Aorta (tissue), 5 donors: ENCODE data around the gene FAT2. TPM values are rescaled to one million over a fixed set of nuclear protein-coding genes. Genes with fewer than 3 reads are reported as not detected.
A peak's percentile ranks its signal among the peaks of the same experiment; 100 is the strongest.

Source experiments
- ATAC-seq: fragments of 200-7000 bp; cut with Tn5 transposase; one replicate; pipeline ENCODE4 v1.9.1; 2022; ENCODE audit warnings: moderate library complexity; ENCODE audit not compliant: low FRiP score
- DNase-seq, 2 donors: peaks; one replicate each; pipeline ENCODE4 v3.0.0-alpha.2; 2020
- H3K27ac ChIP-seq, 2 donors: one replicate each; pipeline ENCODE4 v1.5.1; 2013; ENCODE audit warnings: low read length in 2 of 2, mild to moderate bottlenecking in 2 of 2, moderate library complexity in 2 of 2, control low read depth in 1 of 2, inconsistent platforms in 1 of 2, low read depth in 1 of 2
- H3K27me3 ChIP-seq, 2 donors: one replicate each; pipeline ENCODE4 v1.6.1; 2013; ENCODE audit warnings: control low read depth in 1 of 2, low read length in 1 of 2, mild to moderate bottlenecking in 1 of 2, moderate library complexity in 1 of 2; ENCODE audit not compliant: insufficient read depth in 2 of 2, control insufficient read depth in 1 of 2
- H3K36me3 ChIP-seq, 2 donors: one replicate each; pipeline ENCODE4 v1.6.1; 2013; ENCODE audit warnings: control low read depth in 1 of 2, low read length in 1 of 2, mild to moderate bottlenecking in 1 of 2; ENCODE audit not compliant: insufficient read depth in 2 of 2, control insufficient read depth in 1 of 2
- H3K4me1 ChIP-seq, 2 donors: one replicate each; pipeline ENCODE4 v1.6.1; 2013; ENCODE audit warnings: low read length in 2 of 2, control low read depth in 1 of 2, mild to moderate bottlenecking in 1 of 2, moderate library complexity in 1 of 2; ENCODE audit not compliant: insufficient read depth in 2 of 2, control insufficient read depth in 1 of 2
- H3K4me3 ChIP-seq, 2 donors: one replicate each; pipeline ENCODE4 v1.5.1; 2013; ENCODE audit warnings: low read length in 2 of 2, control low read depth in 1 of 2, mild to moderate bottlenecking in 1 of 2
- H3K9me3 ChIP-seq: one replicate; pipeline ENCODE4 v1.6.1; 2013; ENCODE audit warnings: mild to moderate bottlenecking, low read length; ENCODE audit not compliant: control insufficient read depth
- WGBS, 2 donors: extraction: QIAGEN DNeasy Blood & Tissue Kit; methylation state at CpG; one replicate each; pipeline ENCODE4 v1.1.7; 2013; 5-methylcytosine and 5-hydroxymethylcytosine counted together
- intact Hi-C, 2 donors: fragments of 100-400 bp; cut with DNase I; formaldehyde crosslinking; loops; one replicate each; pipeline versions ENCODE4 v1.14.2 to v1.15.0; 2022
- polyA plus RNA-seq, 2 donors: library from polyadenylated mRNA; stranded (reverse); fragments of 200-250 nt; gene quantifications; one replicate each; pipeline ENCODE4 v1.2.3, GENCODE V29; 2013
- total RNA-seq, 2 donors: library from RNA; stranded (reverse); fragmentation: NEBNext Ultra II Directional; extraction: Animal tissue kit (Norgen Biotek cat#: 25700); gene quantifications; one replicate each; pipeline ENCODE4 v1.2.1, GENCODE V29; 2021
- donor health status: healthy with polysubstance abuse.
- donor health status: Bipolar disorder and iron deficiency.
- donor health status: DM: no; HTN: no; CAD: no.
- donor health status: DM: no; HTN: no; CAD: no.
- donor health status: DM: yes; HTN: yes; CAD: no.

Gene FAT2
- total and polyA plus RNA-seq, 4 donors = 0.15 TPM; not detected in 3

DNA sequence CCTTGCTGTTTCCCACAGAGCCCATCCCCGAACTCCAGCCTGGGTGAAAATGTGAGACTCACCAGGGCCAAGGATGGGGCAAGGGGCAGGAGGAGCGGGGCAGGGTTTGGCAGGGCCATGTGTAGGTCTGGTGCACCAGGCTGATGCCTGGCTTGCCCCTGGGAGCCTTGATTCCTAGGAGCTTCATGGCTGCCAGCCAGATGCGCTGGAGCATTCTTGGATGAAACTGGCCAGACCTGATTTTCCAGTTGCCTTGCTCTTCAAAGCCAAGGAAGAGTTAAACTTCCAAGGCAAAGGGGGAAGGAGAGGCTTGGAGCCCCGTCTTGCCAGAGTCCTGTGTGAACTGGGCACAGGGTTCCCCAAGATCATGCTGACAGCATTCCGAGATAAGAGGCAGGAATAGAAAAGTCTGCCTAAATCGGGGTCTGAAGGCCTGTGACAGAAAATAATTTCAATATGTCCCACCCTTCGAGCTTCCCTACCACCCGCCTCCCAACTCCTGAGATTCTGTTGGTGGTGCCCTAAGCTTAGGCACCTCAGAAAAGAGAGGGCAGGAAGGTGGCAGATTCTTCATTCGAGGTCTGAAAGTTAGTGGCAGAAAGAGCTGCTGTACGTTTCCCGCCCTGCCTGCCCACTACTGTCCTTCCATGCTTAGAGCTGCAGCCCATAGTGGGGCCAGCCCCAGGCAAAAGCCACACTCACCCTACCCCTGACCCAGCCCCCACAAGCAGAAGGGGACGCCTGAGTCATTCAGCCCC, 20.4 kb downstream of the FAT2 start:
- ATAC-seq = no peak
- H3K9me3 ChIP-seq = no peaks in the 10 kb centered on the region
- H3K27ac ChIP-seq = no peak overlapping the region
- intact Hi-C loops = no loop called here
- H3K4me3 ChIP-seq = no peak overlapping the region
- H3K27me3 ChIP-seq = no peaks in the 10 kb centered on the region
- 69 to 71% methylated on average over 12 of the region's 12 CpGs for WGBS, 2 donors
- DNase-seq = no peak
- H3K4me1 ChIP-seq = no peaks in the 10 kb centered on the region
- no peaks in the 10 kb centered on the region for H3K36me3 ChIP-seq

GRCh38 chr5:151570058-151570457, 21.1 kb downstream of the FAT2 start:
- ATAC-seq = no peak
- H3K4me3 ChIP-seq = no peak overlapping the region

DNA sequence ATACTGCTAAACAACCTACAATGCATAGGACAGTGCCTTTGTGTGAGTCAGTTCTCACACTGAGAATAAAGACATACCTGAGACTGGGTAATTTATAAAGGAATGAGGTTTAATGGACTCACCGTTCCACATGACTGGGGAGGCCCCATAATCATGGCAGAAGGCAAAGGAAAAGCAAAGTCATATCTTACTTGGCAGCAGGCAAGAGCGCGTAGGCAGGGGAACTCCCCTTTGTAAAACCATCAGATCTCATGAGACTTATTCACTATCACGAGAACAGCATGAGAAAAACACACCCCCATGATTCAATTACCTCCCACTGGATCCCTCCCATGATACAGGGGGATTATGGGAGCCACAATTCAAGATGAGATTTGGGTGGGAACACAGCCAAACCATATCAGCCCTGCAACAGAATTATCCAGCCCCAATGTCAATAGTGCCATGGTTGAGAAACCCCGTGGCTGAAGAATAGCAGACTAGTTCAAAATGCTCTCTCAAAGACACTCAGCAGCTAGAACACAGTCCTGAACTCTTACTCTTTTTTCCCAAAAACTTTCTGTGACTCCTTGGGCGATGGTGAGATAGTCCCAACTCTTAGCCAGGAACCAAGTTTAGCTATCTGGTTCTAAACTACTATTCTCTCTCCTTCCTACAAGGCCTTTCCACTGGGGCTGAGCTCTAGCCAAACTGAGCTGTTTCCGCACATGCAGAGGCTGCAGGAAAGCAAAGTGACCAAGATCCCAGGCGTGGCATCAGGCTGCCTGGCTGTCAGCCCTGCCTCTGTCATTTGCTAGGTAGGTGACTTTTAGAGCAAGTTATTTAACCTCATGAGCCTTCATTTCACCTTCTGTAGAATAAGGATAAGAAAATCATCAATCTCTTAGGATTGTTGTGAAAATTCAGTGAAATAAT, 21.7 kb downstream of the FAT2 start:
- Histone ChIP-seq H3K36me3 (no peaks in the 10 kb centered on the region), H3K27ac (no peak overlapping the region), H3K9me3 (no peaks in the 10 kb centered on the region), H3K27me3 (no peaks in the 10 kb centered on the region), H3K4me3 (no peak overlapping the region), H3K4me1 (no peaks in the 10 kb centered on the region)
- WGBS, 2 donors = 58% methylated on average over 8 of the region's 8 CpGs
- ATAC-seq (peak; percentile 9), DNase-seq (no peak)
- intact Hi-C loops = no loop called here

More at GRCh38 chr5:151570058-151570457, 21.1 kb downstream of the FAT2 start:
- H3K36me3 ChIP-seq = no peaks in the 10 kb centered on the region
- WGBS, 2 donors = 75 to 82% methylated on average over 2 of the region's 2 CpGs
- intact Hi-C loops = no loop called here
- H3K27me3 ChIP-seq = no peaks in the 10 kb centered on the region
- no peaks in the 10 kb centered on the region for H3K9me3 ChIP-seq
- H3K27ac ChIP-seq = no peak overlapping the region
- no peak for DNase-seq
- no peaks in the 10 kb centered on the region for H3K4me1 ChIP-seq

- Histone ChIP-seq H3K4me1 (no peaks in the 10 kb centered on the region), H3K27ac (no peak overlapping the region), H3K9me3 (no peaks in the 10 kb centered on the region), H3K36me3 (no peaks in the 10 kb centered on the region), H3K27me3 (no peaks in the 10 kb centered on the region), H3K4me3 (no peak overlapping the region)
- intact Hi-C loops = no loop called here
- 81 to 93% methylated on average over 7 of the region's 7 CpGs for WGBS, 2 donors
- DNase-seq (no peak), ATAC-seq (no peak)
Observed at GRCh38 chr5:151568036-151568435, 23.1 kb downstream of the FAT2 start.

DNA sequence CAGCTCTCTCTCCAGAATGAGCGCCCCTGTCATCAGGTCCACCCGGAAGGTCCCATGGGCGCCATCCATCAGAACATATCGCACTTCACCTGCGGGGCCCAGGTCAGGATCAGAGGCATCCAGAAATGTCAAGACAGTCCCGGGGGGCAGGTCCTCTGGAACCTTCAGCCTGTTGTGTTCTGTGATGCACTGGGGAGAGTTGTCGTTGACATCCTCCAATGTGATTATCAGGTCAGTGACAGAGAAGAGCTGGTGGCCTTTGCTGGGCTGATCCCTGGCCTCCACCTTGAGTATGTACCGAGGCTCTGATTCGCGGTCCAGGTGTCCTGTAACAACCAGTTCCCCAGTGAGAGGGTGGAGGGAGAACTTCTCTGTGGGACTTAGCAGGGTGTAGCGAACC, 25.2 kb downstream of the FAT2 start:
- H3K27me3 ChIP-seq = no peaks in the 10 kb centered on the region
- 92% methylated on average over 11 of the region's 11 CpGs for WGBS, 2 donors
- no peaks in the 10 kb centered on the region for H3K9me3 ChIP-seq
- no peak for DNase-seq
- no peaks in the 10 kb centered on the region for H3K36me3 ChIP-seq
- H3K4me1 ChIP-seq = no peaks in the 10 kb centered on the region
- intact Hi-C loops = no loop called here
- no peak overlapping the region for H3K27ac ChIP-seq
- no peak for ATAC-seq
- no peak overlapping the region for H3K4me3 ChIP-seq

DNA sequence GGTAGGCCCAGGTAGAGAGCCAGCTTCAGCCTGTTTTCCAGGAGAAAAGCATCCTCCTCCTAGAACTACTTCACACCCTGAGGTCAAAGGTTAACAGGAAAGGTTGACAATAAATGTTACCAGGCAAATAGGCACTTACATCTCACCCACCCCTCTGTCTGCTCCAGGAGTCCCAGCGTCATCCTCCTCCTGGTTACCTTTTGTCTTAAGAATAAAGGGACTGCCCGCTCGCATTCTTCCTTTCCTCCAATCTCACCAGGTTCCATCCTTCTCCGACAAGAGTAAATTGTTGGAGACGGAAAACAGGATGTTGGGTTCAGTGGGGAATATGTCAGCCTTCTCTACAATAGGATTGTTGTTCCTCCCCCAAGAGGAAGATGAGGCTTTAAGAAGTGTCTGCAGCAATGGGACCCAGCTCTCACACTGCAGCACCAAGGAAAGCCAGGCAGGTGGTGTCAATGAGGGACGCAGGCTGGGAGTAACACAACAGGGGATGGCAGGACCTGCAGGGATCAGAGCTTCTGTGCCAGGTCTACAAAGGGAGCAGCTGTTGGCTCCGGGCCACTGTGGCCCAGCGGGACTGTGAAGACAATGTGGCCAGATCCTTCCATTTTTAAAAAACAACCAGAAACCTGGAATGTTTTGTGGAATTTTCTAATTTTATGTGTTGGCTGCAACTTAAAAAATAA, 29.0 kb downstream of the FAT2 start:
- H3K9me3 ChIP-seq = no peaks in the 10 kb centered on the region
- no peak for ATAC-seq
- DNase-seq = no peak
- H3K36me3 ChIP-seq = no peaks in the 10 kb centered on the region
- H3K4me1 ChIP-seq = no peaks in the 10 kb centered on the region
- intact Hi-C loops = no loop called here
- WGBS, 2 donors = 74 to 82% methylated on average over 8 of the region's 8 CpGs
- no peak overlapping the region for H3K27ac ChIP-seq
- H3K4me3 ChIP-seq = no peak overlapping the region
- H3K27me3 ChIP-seq = no peaks in the 10 kb centered on the region

DNA sequence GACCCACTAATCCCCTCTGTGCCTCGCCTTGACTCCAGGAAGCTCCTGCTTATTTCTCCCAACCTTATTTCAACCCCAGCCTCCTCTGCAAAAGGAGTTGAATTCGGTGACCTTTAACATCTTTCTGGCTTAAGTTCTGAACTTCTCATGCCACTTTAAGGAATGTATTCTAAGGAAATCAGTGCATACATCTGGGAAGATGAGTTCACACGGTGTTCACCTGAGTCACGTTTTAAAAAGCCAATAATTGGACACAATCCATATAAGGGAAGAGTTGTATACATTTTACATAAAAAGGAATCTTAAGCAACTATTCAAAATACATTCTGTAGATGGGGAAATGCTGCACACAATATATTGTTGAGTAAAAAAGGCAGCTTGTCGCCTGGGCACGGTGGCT, 33.2 kb downstream of the FAT2 start:
- Histone ChIP-seq H3K9me3 (no peaks in the 10 kb centered on the region), H3K27me3 (no peaks in the 10 kb centered on the region), H3K36me3 (no peaks in the 10 kb centered on the region), H3K4me1 (no peaks in the 10 kb centered on the region), H3K4me3 (no peak overlapping the region), H3K27ac (no peak overlapping the region)
- 80 to 83% methylated on average over 6 of the region's 6 CpGs for WGBS, 2 donors
- DNase-seq (no peak), ATAC-seq (no peak)
- intact Hi-C loops = no loop called here

DNA sequence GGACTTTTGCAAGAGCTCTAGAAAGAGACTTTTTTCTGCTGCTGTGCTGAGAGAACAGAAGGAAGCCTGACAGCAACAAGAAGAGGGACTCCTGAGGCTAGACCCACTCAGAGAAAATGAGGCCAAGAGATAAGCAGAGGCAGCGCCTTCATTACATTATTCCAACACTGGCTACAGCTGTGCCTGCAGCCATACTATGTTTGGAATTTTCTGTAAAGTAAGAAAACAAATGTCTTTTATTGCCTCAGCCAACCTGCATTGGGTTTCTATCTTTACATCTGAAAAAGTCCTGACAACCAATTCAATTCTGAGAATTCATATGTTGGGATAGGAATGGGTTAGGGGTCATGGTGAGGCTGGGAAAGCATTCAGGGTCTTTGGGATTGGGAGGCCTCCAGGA, 33.7 kb downstream of the FAT2 start:
- Histone ChIP-seq H3K27me3 (no peaks in the 10 kb centered on the region), H3K4me3 (no peak overlapping the region), H3K4me1 (no peaks in the 10 kb centered on the region), H3K27ac (no peak overlapping the region), H3K9me3 (no peaks in the 10 kb centered on the region), H3K36me3 (no peaks in the 10 kb centered on the region)
- DNase-seq = no peak
- intact Hi-C loops = no loop called here
- WGBS, 2 donors = 82 to 91% methylated on average over 1 of the region's 1 CpG
- ATAC-seq = no peak
